ENCODE results near the gene PDE7B.

DNA sequence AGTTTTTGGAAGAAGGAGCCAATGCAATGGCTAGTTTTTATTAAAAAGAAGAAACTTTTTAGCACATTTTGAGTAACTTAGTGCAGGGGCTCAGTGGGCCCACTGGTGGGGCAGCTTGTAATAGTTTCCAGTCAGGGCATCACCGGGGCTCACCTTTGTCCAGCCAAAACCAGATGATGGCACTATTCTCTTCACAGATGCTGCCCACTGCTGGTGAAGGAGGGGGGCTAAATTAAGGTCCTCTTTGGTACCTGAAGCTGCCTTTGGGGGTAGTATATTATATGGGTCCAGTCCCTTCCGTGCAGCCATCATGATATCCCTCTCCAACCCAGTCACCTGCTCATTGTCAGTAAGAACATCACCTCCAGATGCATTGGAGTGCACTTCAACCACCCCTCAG lies 182.9 kb downstream of the PDE7B start:
- TF ChIP-seq EZH2 (IDR thresholded peaks at IDR 0.05; ENCODE audit: low read length), result no peak
- TF ChIP-seq, protein P1, sequence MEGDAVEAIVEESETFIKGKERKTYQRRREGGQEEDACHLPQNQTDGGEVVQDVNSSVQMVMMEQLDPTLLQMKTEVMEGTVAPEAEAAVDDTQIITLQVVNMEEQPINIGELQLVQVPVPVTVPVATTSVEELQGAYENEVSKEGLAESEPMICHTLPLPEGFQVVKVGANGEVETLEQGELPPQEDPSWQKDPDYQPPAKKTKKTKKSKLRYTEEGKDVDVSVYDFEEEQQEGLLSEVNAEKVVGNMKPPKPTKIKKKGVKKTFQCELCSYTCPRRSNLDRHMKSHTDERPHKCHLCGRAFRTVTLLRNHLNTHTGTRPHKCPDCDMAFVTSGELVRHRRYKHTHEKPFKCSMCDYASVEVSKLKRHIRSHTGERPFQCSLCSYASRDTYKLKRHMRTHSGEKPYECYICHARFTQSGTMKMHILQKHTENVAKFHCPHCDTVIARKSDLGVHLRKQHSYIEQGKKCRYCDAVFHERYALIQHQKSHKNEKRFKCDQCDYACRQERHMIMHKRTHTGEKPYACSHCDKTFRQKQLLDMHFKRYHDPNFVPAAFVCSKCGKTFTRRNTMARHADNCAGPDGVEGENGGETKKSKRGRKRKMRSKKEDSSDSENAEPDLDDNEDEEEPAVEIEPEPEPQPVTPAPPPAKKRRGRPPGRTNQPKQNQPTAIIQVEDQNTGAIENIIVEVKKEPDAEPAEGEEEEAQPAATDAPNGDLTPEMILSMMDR (optimal IDR thresholded peaks at IDR 0.05 in 1 of 3, IDR thresholded peaks at IDR 0.05 in 1 of 3, conservative IDR thresholded peaks at IDR 0.05 in 1 of 3; ENCODE audit: extremely low read depth in 1 of 3, insufficient read depth in 2 of 3, low read length in 3 of 3), result no peak
